BLaER1 treated with 17β-estradiol and CSF1 and Interleukin-3, amounts not matched to agents 10 nM and 100 nM (cell line): ENCODE results near the gene GLUD1.
"Not testable (repeated sequence)": the region's sequence is repeated elsewhere in the genome, so short reads cannot be mapped to it uniquely, and the experiment has no call there.

Experiments used
- H3K27ac ChIP-seq, 11 experiments: shearing (Covaris generic); formaldehyde crosslinking; 2 replicates each; pipeline ENCODE4 v1.8.1; 2022
- H3K27me3 ChIP-seq, 11 experiments: shearing (Covaris generic); formaldehyde crosslinking; 2 replicates each; pipeline ENCODE4 v1.8.1; 2022
- H3K36me3 ChIP-seq, 11 experiments: shearing (Covaris generic); formaldehyde crosslinking; 2 replicates each; pipeline ENCODE4 v1.8.1; 2022
- H3K4me1 ChIP-seq, 10 experiments: shearing (Covaris generic); formaldehyde crosslinking; 2 replicates each; pipeline ENCODE4 v1.8.1; 2022
- H3K4me2 ChIP-seq, 11 experiments: shearing (Covaris generic); formaldehyde crosslinking; 2 replicates each; pipeline ENCODE4 v1.8.1; 2022
- H3K4me3 ChIP-seq, 10 experiments: shearing (Covaris generic); formaldehyde crosslinking; 2 replicates each; pipeline ENCODE4 v1.8.1; 2022
- H3K9ac ChIP-seq, 11 experiments: shearing (Covaris generic); formaldehyde crosslinking; 2 replicates each; pipeline ENCODE4 v1.8.1; 2022
- H3K9me3 ChIP-seq, 11 experiments: shearing (Covaris generic); formaldehyde crosslinking; replicated peaks in 1 of 11; 2 replicates each; pipeline ENCODE4 v1.8.1; 2022
- H4K20me1 ChIP-seq, 11 experiments: shearing (Covaris generic); formaldehyde crosslinking; 2 replicates each; pipeline ENCODE4 v1.8.1; 2022
- Cebpa-rat ChIP-seq, 11 experiments: shearing (Covaris generic); IDR thresholded peaks; 2 replicates each; pipeline ENCODE4 v1.8.1; 2022

Gene GLUD1

GRCh38 chr10:87008303-87008702 lies 86.3 kb downstream of the GLUD1 start:
- H3K4me2 ChIP-seq, H3K9ac ChIP-seq, H3K4me1 ChIP-seq, H3K4me3 ChIP-seq, H3K36me3 ChIP-seq, H4K20me1 ChIP-seq, H3K27me3 ChIP-seq, H3K27ac ChIP-seq, H3K9me3 ChIP-seq: not testable (repeated sequence)

- H3K27ac ChIP-seq, H3K4me1 ChIP-seq, H3K4me3 ChIP-seq, H3K9ac ChIP-seq, H4K20me1 ChIP-seq, H3K4me2 ChIP-seq, H3K9me3 ChIP-seq, H3K36me3 ChIP-seq, H3K27me3 ChIP-seq: not testable (repeated sequence)
Observed at GRCh38 chr10:87007674-87008073, 87.0 kb downstream of the GLUD1 start.

DNA sequence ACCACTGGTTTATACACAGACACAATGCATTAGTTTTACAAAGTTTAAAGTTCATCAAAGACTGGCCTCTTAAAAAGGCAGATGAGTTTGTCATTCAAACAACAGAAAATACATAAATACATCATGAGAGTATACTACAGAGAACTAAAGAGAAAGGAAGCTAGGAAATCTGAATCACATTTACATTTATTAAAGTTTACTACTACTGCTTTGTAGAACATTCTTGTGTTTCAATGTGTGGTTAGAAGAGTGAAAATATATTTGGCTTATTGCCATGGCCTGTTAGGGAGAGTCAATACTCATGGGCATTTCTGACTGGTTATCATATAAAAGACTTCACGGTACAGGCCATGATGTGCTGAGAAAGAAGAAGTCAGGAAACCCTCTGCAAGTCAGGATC lies 87.5 kb downstream of the GLUD1 start:
- H3K4me1 ChIP-seq, H3K9me3 ChIP-seq, H4K20me1 ChIP-seq, H3K4me2 ChIP-seq, H3K9ac ChIP-seq, H3K27me3 ChIP-seq, H3K4me3 ChIP-seq, H3K36me3 ChIP-seq, H3K27ac ChIP-seq: not testable (repeated sequence)

DNA sequence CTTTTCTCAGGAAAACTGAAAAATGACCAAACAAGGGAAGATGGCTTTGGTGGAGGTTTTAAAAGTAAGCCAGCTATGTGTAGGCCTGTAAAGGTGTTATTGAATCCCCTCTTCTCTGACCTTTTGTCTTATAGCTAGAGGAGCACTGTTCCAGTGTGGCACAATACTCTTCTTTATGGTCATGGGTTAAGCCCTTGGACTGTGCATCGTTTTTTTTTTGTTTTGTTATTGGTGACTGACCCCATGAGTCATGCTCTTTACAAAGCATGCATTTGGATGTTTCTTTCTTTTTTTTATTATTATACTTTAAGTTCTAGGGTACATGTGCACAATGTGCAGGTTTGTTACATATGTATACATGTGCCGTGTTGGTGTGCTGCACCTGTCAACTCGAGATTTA lies 94.2 kb downstream of the GLUD1 start:
- Histone ChIP-seq H3K36me3 (no peaks in the 10 kb centered on the region), H4K20me1 (no peaks in the 10 kb centered on the region), H3K27me3 (no peaks in the 10 kb centered on the region), H3K4me1 (peaks cover 0 to 17% (median 0%) of the 10 kb centered on the region in 10 experiments; a peak in 6 of 20 replicates), H3K9ac (no peak overlapping the region), H3K4me3 (no peak overlapping the region), H3K9me3 (no peaks in the 10 kb centered on the region), H3K27ac (peak overlapping the region in 3 of 11 experiments; percentile 58 to 69 (median 64); a peak in 4 of 22 replicates), H3K4me2 (peak overlapping the region in 3 of 11 experiments; percentile 48 to 81 (median 79); a peak in 6 of 22 replicates)
- no peak for TF ChIP-seq Cebpa-rat (IDR thresholded peaks at IDR 0.05)
